HepG2 (cell line): ENCODE results near the gene ZP2. TPM values are rescaled to one million over a fixed set of nuclear protein-coding genes. Genes with fewer than 3 reads are reported as not detected.

Experiments used
- ARID2 ChIP-seq: sonication (generic); formaldehyde crosslinking; IDR thresholded peaks from 2 replicates; pipeline ENCODE4 v1.8.1; 2022; ENCODE audit warnings: mild to moderate bottlenecking, missing genetic modification reagents, borderline replicate concordance
- CREB1 ChIP-seq, 2 experiments: fragments of 450-650 bp in 1 of 2; IDR thresholded peaks; 2 replicates each; pipeline ENCODE4 v1.6.1; 2016 to 2017; ENCODE audit warnings: control low read depth in 1 of 2, mild to moderate bottlenecking in 1 of 2, missing compliant biosample characterization in 1 of 2, missing genetic modification characterization in 1 of 2
- CREM ChIP-seq, 2 experiments: sonication (generic) in 1 of 2; formaldehyde crosslinking in 1 of 2; IDR thresholded peaks; 2 replicates each; pipeline versions ENCODE4 v1.4.0 to v1.6.1; 2016 to 2020; ENCODE audit warnings: antibody characterized with exemption in 1 of 2, mild to moderate bottlenecking in 1 of 2, missing genetic modification reagents in 1 of 2
- IRX3 ChIP-seq: sonication (generic); formaldehyde crosslinking; IDR thresholded peaks from 2 replicates; pipeline ENCODE4 v1.8.1; 2023; ENCODE audit warnings: mild to moderate bottlenecking, low read depth, missing genetic modification reagents, borderline replicate concordance
- KDM5A ChIP-seq: fragments of 200-600 bp; sonication (generic); IDR thresholded peaks from 2 replicates; pipeline ENCODE4 v1.7.0; 2018; ENCODE audit warnings: antibody characterized with exemption, mild to moderate bottlenecking, low read length, borderline replicate concordance
- KLF9 ChIP-seq: IDR thresholded peaks from 2 replicates; pipeline ENCODE4 v1.6.1; 2016; ENCODE audit warnings: low read depth
- MTF2 ChIP-seq: sonication (generic); formaldehyde crosslinking; IDR thresholded peaks from 2 replicates; pipeline ENCODE4 v1.5.0; 2020; ENCODE audit warnings: missing genetic modification reagents, borderline replicate concordance
- NCOR1 ChIP-seq: fragments of 200-600 bp; sonication (generic); IDR thresholded peaks from 2 replicates; pipeline ENCODE4 v1.7.0; 2017; ENCODE audit warnings: antibody characterized with exemption, low read length, borderline replicate concordance
- SMAD3 ChIP-seq: sonication (generic); formaldehyde crosslinking; IDR thresholded peaks from 2 replicates; pipeline ENCODE4 v1.4.0; 2020; ENCODE audit warnings: missing genetic modification reagents
- SUZ12 ChIP-seq: fragments of 150-350 bp; IDR thresholded peaks from 2 replicates; pipeline ENCODE4 v1.6.1; 2014; ENCODE audit warnings: low read depth, low read length
- THAP11 ChIP-seq: IDR thresholded peaks from 2 replicates; pipeline ENCODE4 v1.6.1; 2016; ENCODE audit warnings: missing biosample characterization, missing genetic modification reagents
- XRCC5 ChIP-seq: fragments of 200-400 bp; formaldehyde crosslinking; optimal IDR thresholded peaks from 2 replicates; pipeline ENCODE3; 2017; ENCODE audit warnings: mild to moderate bottlenecking, low read length
- ZFP82 ChIP-seq: sonication (generic); formaldehyde crosslinking; IDR thresholded peaks from 2 replicates; pipeline ENCODE4 v1.5.1; 2020; ENCODE audit warnings: mild to moderate bottlenecking, missing genetic modification reagents, borderline replicate concordance
- ZKSCAN1 ChIP-seq: fragments of 150-350 bp; IDR thresholded peaks from 2 replicates; pipeline ENCODE4 v1.6.1; 2014; ENCODE audit warnings: low read length
- ZMYM4 ChIP-seq: sonication (generic); formaldehyde crosslinking; IDR thresholded peaks from 2 replicates; pipeline ENCODE4 v1.8.1; 2023; ENCODE audit warnings: mild to moderate bottlenecking, missing genetic modification reagents
- ZNF546 ChIP-seq: sonication (generic); formaldehyde crosslinking; conservative IDR thresholded peaks from 2 replicates; pipeline ENCODE4 v1.8.1; 2023; ENCODE audit warnings: mild to moderate bottlenecking, missing genetic modification reagents
- ZNF549 ChIP-seq: sonication (generic); formaldehyde crosslinking; IDR thresholded peaks from 2 replicates; pipeline ENCODE4 v1.5.0; 2020; ENCODE audit warnings: missing genetic modification reagents
- ZSCAN25 ChIP-seq: sonication (generic); formaldehyde crosslinking; IDR thresholded peaks from 2 replicates; pipeline ENCODE4 v1.8.0; 2022; ENCODE audit warnings: mild to moderate bottlenecking, missing genetic modification reagents
- ZSCAN31 ChIP-seq: sonication (generic); formaldehyde crosslinking; IDR thresholded peaks from 2 replicates; pipeline ENCODE4 v1.5.0; 2020; ENCODE audit warnings: low read depth, mild to moderate bottlenecking, missing genetic modification reagents
- polyA plus RNA-seq, 8 experiments: library from polyadenylated mRNA; depleted of rRNA in 3 of 8; stranded (reverse) in 7 of 8; unstranded in 1 of 8; fragments of >200 nt; fragmentation: Illumina TruSeq in 4 of 8; extraction: Trizol in 4 of 8; gene quantifications; 2 replicates each; pipeline versions ENCODE4 v1.2.1 to v1.2.3, GENCODE V29; 2011 to 2016; ENCODE audit warnings: low read depth in 4 of 8, missing spikeins in 1 of 8, mixed read lengths in 1 of 8; ENCODE audit not compliant: insufficient read depth in 1 of 8
- total RNA-seq, 5 experiments: library from RNA; depleted of rRNA; stranded (reverse); fragments of >200 nt; fragmentation: Illumina TruSeq; extraction: Trizol; gene quantifications; 2 replicates each; pipeline ENCODE4 v1.2.3, GENCODE V29; 2016; ENCODE audit warnings: low read depth in 1 of 5
- TF ChIP-seq, protein P1 (sequence below): sonication (generic); formaldehyde crosslinking; IDR thresholded peaks from 2 replicates; pipeline ENCODE4 v1.4.0; 2020; ENCODE audit warnings: missing genetic modification reagents, borderline replicate concordance
- TF ChIP-seq, protein P2 (sequence below): sonication (generic); formaldehyde crosslinking; IDR thresholded peaks from 2 replicates; pipeline ENCODE4 v1.5.1; 2020; ENCODE audit warnings: mild to moderate bottlenecking, moderate library complexity, missing genetic modification reagents
- TF ChIP-seq, protein P3 (sequence below): sonication (generic); formaldehyde crosslinking; IDR thresholded peaks from 2 replicates; pipeline ENCODE4 v1.9.0; 2021; ENCODE audit warnings: missing genetic modification reagents, borderline replicate concordance

Gene ZP2
- total and polyA plus RNA-seq, 2 of the 13 experiments (the other 11 are each of a cell fraction or from before 2014, with no cell fraction given): not detected

DNA sequence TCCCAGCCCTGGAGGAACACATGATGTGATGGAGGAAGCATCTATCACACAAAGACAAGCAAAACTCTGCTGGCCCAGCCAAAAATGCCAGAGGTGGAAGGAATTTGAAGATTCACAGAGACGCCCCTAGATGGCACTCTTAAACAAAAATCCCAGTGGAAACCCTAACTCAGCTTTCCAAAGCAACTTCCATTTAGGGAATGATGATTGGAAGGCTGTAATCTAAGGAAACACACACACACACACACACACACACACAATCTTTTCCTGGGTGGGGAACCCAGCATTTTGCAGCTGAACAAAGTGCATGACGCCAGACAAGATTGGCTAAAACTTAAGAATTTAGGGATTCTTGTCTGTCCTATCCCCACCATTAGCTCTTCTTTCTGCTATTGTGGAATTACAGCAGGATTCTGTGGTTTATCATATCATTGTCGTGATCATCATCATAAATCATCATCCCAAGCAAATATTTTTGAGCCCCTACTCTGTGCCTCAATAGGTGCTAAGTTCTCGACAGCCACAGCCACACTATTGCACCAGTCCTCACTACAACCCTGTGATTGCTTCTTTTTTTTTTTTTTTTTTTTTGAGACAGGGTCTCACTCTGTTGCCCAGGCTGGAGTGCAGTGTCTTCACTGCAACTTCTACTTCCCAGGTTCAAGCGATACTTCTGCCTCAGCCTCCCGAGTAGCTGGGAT lies 54.5 kb downstream of the ZP2 start (continued):
- TF ChIP-seq NCOR1 (no peak), KDM5A (no peak), MTF2 (CRISPR knock-in tag) (no peak), THAP11 (CRISPR knock-in tag) (0 out of 2 replicates have a peak, but pooled peaks have one; percentile 29), ZFP82 (CRISPR knock-in tag) (no peak), XRCC5 (no peak), ZKSCAN1 (no peak), ZNF549 (CRISPR knock-in tag) (no peak), IRX3 (CRISPR knock-in tag) (no peak), ZMYM4 (CRISPR knock-in tag) (no peak), SMAD3 (no peak), ZSCAN25 (CRISPR knock-in tag) (peak; percentile 38; the same call in 1 of the 2 replicates), ARID2 (CRISPR knock-in tag) (no peak), CREB1 (IDR thresholded peaks at IDR 0.05) (0 out of 2 replicates have a peak, but pooled peaks have one; percentile 25), CREB1 (CRISPR knock-in tag; IDR thresholded peaks at IDR 0.05) (no peak), SUZ12 (no peak), ZNF546 (no peak), ZSCAN31 (CRISPR knock-in tag) (no peak), CREM (IDR thresholded peaks at IDR 0.05) (no peak), CREM (CRISPR knock-in tag; IDR thresholded peaks at IDR 0.05) (no peak), KLF9 (CRISPR knock-in tag) (no peak)
- TF ChIP-seq, protein P1, sequence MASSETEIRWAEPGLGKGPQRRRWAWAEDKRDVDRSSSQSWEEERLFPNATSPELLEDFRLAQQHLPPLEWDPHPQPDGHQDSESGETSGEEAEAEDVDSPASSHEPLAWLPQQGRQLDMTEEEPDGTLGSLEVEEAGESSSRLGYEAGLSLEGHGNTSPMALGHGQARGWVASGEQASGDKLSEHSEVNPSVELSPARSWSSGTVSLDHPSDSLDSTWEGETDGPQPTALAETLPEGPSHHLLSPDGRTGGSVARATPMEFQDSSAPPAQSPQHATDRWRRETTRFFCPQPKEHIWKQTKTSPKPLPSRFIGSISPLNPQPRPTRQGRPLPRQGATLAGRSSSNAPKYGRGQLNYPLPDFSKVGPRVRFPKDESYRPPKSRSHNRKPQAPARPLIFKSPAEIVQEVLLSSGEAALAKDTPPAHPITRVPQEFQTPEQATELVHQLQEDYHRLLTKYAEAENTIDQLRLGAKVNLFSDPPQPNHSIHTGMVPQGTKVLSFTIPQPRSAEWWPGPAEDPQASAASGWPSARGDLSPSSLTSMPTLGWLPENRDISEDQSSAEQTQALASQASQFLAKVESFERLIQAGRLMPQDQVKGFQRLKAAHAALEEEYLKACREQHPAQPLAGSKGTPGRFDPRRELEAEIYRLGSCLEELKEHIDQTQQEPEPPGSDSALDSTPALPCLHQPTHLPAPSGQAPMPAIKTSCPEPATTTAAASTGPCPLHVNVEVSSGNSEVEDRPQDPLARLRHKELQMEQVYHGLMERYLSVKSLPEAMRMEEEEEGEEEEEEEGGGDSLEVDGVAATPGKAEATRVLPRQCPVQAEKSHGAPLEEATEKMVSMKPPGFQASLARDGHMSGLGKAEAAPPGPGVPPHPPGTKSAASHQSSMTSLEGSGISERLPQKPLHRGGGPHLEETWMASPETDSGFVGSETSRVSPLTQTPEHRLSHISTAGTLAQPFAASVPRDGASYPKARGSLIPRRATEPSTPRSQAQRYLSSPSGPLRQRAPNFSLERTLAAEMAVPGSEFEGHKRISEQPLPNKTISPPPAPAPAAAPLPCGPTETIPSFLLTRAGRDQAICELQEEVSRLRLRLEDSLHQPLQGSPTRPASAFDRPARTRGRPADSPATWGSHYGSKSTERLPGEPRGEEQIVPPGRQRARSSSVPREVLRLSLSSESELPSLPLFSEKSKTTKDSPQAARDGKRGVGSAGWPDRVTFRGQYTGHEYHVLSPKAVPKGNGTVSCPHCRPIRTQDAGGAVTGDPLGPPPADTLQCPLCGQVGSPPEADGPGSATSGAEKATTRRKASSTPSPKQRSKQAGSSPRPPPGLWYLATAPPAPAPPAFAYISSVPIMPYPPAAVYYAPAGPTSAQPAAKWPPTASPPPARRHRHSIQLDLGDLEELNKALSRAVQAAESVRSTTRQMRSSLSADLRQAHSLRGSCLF: no peak
- TF ChIP-seq, protein P2, sequence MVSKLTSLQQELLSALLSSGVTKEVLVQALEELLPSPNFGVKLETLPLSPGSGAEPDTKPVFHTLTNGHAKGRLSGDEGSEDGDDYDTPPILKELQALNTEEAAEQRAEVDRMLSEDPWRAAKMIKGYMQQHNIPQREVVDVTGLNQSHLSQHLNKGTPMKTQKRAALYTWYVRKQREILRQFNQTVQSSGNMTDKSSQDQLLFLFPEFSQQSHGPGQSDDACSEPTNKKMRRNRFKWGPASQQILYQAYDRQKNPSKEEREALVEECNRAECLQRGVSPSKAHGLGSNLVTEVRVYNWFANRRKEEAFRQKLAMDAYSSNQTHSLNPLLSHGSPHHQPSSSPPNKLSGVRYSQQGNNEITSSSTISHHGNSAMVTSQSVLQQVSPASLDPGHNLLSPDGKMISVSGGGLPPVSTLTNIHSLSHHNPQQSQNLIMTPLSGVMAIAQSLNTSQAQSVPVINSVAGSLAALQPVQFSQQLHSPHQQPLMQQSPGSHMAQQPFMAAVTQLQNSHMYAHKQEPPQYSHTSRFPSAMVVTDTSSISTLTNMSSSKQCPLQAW: no peak
- TF ChIP-seq, protein P3, sequence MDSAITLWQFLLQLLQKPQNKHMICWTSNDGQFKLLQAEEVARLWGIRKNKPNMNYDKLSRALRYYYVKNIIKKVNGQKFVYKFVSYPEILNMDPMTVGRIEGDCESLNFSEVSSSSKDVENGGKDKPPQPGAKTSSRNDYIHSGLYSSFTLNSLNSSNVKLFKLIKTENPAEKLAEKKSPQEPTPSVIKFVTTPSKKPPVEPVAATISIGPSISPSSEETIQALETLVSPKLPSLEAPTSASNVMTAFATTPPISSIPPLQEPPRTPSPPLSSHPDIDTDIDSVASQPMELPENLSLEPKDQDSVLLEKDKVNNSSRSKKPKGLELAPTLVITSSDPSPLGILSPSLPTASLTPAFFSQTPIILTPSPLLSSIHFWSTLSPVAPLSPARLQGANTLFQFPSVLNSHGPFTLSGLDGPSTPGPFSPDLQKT (CRISPR knock-in tag): no peak
